PC-9 (cell line): Measurements from ENCODE around the gene MYB.

Experiments used
- EZH2 ChIP-seq: fragments of 200-600 bp; sonication (generic); IDR thresholded peaks from 2 replicates; pipeline ENCODE4 v1.8.0; 2017; ENCODE audit warnings: antibody characterized with exemption, low read depth
- TF ChIP-seq, protein P1 (sequence below): fragments of 200-600 bp; sonication (generic); conservative IDR thresholded peaks from 2 replicates; pipeline ENCODE4 v1.6.1; 2017; ENCODE audit warnings: mixed run types, antibody characterized with exemption, mild to moderate bottlenecking, moderate library complexity

DNA sequence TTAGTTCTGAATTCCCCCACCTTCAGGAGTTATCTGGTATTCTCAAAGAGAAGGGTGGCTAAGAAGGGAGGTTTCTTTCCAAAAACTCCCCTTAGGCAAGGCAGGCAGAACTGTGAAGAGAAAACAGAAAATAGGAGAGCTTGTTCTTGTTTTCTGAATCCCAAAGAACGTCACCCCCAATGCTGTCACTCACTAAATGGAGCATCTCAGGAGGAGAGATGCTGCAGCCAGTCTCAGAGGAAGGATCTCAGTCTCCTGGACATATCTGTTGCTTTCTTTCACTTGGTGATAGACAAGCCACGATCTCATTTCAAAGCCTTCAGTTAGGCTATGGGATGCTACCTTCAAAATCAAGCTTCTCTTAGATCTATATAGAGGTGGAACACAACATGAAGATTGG lies 16.1 kb upstream of the MYB start:
- TF ChIP-seq, protein P1, sequence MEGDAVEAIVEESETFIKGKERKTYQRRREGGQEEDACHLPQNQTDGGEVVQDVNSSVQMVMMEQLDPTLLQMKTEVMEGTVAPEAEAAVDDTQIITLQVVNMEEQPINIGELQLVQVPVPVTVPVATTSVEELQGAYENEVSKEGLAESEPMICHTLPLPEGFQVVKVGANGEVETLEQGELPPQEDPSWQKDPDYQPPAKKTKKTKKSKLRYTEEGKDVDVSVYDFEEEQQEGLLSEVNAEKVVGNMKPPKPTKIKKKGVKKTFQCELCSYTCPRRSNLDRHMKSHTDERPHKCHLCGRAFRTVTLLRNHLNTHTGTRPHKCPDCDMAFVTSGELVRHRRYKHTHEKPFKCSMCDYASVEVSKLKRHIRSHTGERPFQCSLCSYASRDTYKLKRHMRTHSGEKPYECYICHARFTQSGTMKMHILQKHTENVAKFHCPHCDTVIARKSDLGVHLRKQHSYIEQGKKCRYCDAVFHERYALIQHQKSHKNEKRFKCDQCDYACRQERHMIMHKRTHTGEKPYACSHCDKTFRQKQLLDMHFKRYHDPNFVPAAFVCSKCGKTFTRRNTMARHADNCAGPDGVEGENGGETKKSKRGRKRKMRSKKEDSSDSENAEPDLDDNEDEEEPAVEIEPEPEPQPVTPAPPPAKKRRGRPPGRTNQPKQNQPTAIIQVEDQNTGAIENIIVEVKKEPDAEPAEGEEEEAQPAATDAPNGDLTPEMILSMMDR, result no peak
- no peak for TF ChIP-seq EZH2
